RWPE1 (cell line): ENCODE data around the gene TRPC4.

Source experiments
- CTCF ChIA-PET: fragments of 350-600 bp; sonication (Branson Sonifier 250); formaldehyde crosslinking; extraction: SDS; loops from one replicate; lab custom pipeline; 2021; lab: Yijun Ruan, JAX
- POLR2A ChIA-PET: fragments of 400-600 bp; formaldehyde crosslinking; extraction: SDS; loops from one replicate; lab custom pipeline; 2020; ENCODE audit warnings: antibody characterized with exemption; ENCODE audit not compliant: low non-redundant PET; lab: Yijun Ruan, JAX
- DNase-seq: peaks from one replicate; pipeline ENCODE4 v3.0.0; 2012; ENCODE audit warnings: low spot score
- H3K27ac ChIP-seq: fragments of 450-650 bp; 2 replicates; pipeline ENCODE4 v1.5.1; 2017
- CTCF ChIP-seq: fragments of 450-650 bp; conservative IDR thresholded peaks from 2 replicates; pipeline ENCODE4 v1.5.1; 2017; ENCODE audit warnings: low read depth, mild to moderate bottlenecking

Gene TRPC4

GRCh38 chr13:37662624-37663023 lies 206.9 kb downstream of the TRPC4 start:
- ChIA-PET CTCF (no interaction called here), POLR2A (interaction anchor here (0.6 kb wide), 1 partner anchor 51 kb away, joined by 4 read pairs; no protein-coding TSS in a partner anchor)
- no peak for DNase-seq
- TF ChIP-seq CTCF, result no peak
- no peak overlapping the region for H3K27ac ChIP-seq

GRCh38 chr13:37657956-37658355 lies 211.6 kb downstream of the TRPC4 start:
- ChIA-PET POLR2A (no interaction called here), CTCF (no interaction called here)
- DNase-seq, result no peak
- TF ChIP-seq CTCF, result no peak
- H3K27ac ChIP-seq, result no peak overlapping the region

GRCh38 chr13:37657134-37657533 lies 212.4 kb downstream of the TRPC4 start:
- CTCF ChIA-PET, result interaction anchor here (0.6 kb wide), 1 partner anchor 1955 kb away, joined by 3 read pairs; no protein-coding TSS in a partner anchor

GRCh38 chr13:37656247-37656940 lies 213.2 kb downstream of the TRPC4 start:
- POLR2A ChIA-PET, result interaction anchor here (0.8 kb wide), 1 partner anchor 407 kb away, joined by 3 read pairs; no protein-coding TSS in a partner anchor
- no peak overlapping the region for H3K27ac ChIP-seq
- DNase-seq, result peak; percentile 92
- no peak for TF ChIP-seq CTCF
- CTCF ChIA-PET, result interaction anchor here (0.6 kb wide), 1 partner anchor 1956 kb away, joined by 3 read pairs; no protein-coding TSS in a partner anchor

More at GRCh38 chr13:37657134-37657533, 212.4 kb downstream of the TRPC4 start:
- no peak for TF ChIP-seq CTCF
- no peak overlapping the region for H3K27ac ChIP-seq
- POLR2A ChIA-PET, result interaction anchor here (0.8 kb wide), 1 partner anchor 406 kb away, joined by 3 read pairs; no protein-coding TSS in a partner anchor
- peak; percentile 45 for DNase-seq

- CTCF ChIA-PET, result interaction anchor here (0.6 kb wide), 1 partner anchor 317 kb away, joined by 5 read pairs; no protein-coding TSS in a partner anchor
Measured at GRCh38 chr13:37652596-37652995, 217.0 kb downstream of the TRPC4 start.

More at GRCh38 chr13:37652596-37652995, 217.0 kb downstream of the TRPC4 start:
- no peak for TF ChIP-seq CTCF
- no peak overlapping the region for H3K27ac ChIP-seq
- DNase-seq, result no peak
- POLR2A ChIA-PET, result no interaction called here
